ENCODE results near the gene HOOK1.

Gene HOOK1

DNA sequence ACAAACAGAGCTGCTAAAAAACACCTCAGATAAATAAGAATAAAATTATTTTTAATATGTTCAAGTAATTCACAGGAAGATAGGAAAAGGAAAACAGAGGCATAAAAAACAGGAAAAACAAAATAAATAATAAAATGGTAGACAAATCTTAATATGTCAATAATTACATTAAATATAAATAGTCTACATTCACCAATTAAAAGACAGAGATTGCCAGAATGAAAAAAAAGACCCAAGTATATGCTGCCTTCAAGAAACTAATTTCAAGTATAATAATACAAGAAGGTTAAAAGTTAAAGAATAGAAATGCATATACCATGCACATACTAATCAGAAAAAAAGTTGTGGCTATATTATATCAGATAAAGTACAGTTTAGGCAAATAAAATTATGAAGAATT is 109.9 kb downstream of the HOOK1 start:
- Histone ChIP-seq H3K4me1 (ENCODE audit: low read length) (peaks cover 25% of the 10 kb centered on the region), H3K4me3 (ENCODE audit: low read length) (no peak overlapping the region), H3K27ac (ENCODE audit: low read length) (no peak overlapping the region), H3K79me2 (ENCODE audit: low read length) (no peaks in the 10 kb centered on the region), H3K36me3 (replicated peaks; ENCODE audit: insufficient read depth, low read length) (no peaks in the 10 kb centered on the region), H3K9ac (ENCODE audit: low read length) (no peak overlapping the region), H4K20me1 (ENCODE audit: insufficient read depth, low read length) (no peaks in the 10 kb centered on the region), H3K4me2 (ENCODE audit: low read depth, low read length) (no peak overlapping the region), H2AFZ (ENCODE audit: low read length) (no peak overlapping the region), H3F3A (ENCODE audit: insufficient read depth, low read length) (peaks cover 11% of the 10 kb centered on the region), H3K27me3 (replicated peaks; ENCODE audit: insufficient read depth, low read length) (no peaks in the 10 kb centered on the region), H3K9me3 (replicated peaks; ENCODE audit: insufficient read depth, low read length) (no peaks in the 10 kb centered on the region), H3K9me2 (replicated peaks; ENCODE audit: insufficient read depth, low read length) (no peaks in the 10 kb centered on the region)
- TF ChIP-seq EZH2phosphoT487 (IDR thresholded peaks at IDR 0.05; ENCODE audit: low read length): no peak
- TF ChIP-seq, protein P1, sequence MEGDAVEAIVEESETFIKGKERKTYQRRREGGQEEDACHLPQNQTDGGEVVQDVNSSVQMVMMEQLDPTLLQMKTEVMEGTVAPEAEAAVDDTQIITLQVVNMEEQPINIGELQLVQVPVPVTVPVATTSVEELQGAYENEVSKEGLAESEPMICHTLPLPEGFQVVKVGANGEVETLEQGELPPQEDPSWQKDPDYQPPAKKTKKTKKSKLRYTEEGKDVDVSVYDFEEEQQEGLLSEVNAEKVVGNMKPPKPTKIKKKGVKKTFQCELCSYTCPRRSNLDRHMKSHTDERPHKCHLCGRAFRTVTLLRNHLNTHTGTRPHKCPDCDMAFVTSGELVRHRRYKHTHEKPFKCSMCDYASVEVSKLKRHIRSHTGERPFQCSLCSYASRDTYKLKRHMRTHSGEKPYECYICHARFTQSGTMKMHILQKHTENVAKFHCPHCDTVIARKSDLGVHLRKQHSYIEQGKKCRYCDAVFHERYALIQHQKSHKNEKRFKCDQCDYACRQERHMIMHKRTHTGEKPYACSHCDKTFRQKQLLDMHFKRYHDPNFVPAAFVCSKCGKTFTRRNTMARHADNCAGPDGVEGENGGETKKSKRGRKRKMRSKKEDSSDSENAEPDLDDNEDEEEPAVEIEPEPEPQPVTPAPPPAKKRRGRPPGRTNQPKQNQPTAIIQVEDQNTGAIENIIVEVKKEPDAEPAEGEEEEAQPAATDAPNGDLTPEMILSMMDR (IDR thresholded peaks at IDR 0.05; ENCODE audit: low read length): no peak
- TF ChIP-seq EZH2 (optimal IDR thresholded peaks at IDR 0.05; ENCODE audit: low read depth, low read length): no peak
- DNase-seq: no peak
